AG09319 (cell line): ENCODE measurements around the gene ATG101.

Source experiments
- DNase-seq: peaks from one replicate; pipeline ENCODE4 v3.0.0-alpha.2; 2010; ENCODE audit warnings: low read depth; ENCODE audit errors: extremely low read depth
- CTCF ChIP-seq: IDR thresholded peaks from 2 replicates; pipeline ENCODE4 v1.5.1; 2011; ENCODE audit warnings: low read depth, mild to moderate bottlenecking, inconsistent platforms, low read length, moderate library complexity

ATG101 gene

GRCh38 chr12:52067081-52067374, 2.8 kb upstream of the ATG101 start:
- no peak for TF ChIP-seq CTCF
- no peak for DNase-seq

DNA sequence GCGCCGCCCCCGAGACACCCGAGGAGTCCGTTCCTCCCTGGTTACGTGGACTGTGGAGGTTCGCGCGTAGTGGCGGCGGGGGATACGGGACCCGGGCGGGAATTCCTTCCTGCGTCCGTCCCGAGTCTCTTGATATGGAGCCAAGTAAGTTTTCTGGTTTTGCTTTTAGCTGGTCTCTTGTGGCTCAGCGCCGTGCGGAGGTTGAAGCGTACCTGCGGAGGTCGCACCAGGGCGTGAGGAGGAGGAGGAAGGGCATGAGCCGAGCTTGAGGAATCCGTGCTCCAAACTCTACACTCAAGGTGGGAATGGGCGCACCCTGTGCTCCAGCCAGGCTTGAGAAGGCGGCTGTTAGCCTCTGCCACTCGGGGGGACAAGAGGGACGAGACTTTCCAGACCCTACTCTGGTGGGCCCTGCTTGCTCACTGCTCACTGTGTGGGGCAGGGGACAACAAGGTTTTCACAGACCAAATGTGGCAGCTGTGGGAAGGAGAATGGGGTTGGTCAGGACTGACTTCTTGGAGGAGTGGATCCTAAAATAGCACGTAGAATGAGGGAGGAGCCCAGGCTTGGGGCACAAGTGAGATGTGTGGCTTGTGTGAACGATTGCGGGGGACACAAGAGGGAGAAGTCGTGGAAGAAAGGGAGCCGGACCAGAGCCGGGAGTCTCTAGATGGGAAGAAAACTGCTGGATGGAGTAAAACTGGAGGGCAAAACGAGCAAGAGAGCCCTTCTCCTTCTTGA, 577 bp downstream of the ATG101 start:
- no peak for DNase-seq

DNA sequence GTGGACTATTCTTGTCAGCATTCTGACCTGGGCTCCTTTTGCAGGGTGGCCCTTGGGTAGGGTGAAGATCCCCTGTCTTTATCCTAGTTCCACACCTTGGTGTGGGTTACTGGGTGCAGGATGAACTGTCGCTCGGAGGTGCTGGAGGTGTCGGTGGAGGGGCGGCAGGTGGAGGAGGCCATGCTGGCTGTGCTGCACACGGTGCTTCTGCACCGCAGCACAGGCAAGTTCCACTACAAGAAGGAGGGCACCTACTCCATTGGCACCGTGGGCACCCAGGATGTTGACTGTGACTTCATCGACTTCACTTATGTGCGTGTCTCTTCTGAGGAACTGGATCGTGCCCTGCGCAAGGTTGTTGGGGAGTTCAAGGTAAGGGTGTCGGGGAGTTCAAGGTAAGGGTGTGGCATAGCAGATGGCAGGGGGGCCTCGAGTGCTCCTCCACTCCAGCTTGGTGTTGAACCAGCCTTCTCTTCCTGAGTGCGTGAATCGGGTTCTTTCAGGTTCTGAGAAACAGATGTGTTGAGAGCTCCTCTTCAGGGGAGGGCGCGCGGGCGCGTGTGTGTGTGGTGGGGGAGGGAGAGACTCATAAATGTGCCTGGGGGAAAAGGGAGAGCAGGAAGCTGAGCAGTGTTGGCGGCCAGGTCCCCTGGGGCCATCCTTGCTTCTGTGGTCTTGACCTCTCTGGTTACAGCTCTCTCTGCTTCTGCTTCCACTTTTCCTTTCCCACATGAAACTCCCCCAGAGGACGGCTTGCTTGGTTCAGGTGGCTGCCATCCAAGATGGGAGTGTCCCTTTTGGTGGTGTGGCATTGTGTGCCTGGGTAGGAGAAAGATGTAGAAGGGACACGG, 4.0 kb downstream of the ATG101 start:
- no peak for TF ChIP-seq CTCF

More for the DNA sequence above, 577 bp downstream of the ATG101 start:
- no peak for TF ChIP-seq CTCF

GRCh38 chr12:52074971-52075724, 5.4 kb downstream of the ATG101 start:
- TF ChIP-seq CTCF, result no peak

More for the DNA sequence above, 4.0 kb downstream of the ATG101 start:
- no peak for DNase-seq

DNA sequence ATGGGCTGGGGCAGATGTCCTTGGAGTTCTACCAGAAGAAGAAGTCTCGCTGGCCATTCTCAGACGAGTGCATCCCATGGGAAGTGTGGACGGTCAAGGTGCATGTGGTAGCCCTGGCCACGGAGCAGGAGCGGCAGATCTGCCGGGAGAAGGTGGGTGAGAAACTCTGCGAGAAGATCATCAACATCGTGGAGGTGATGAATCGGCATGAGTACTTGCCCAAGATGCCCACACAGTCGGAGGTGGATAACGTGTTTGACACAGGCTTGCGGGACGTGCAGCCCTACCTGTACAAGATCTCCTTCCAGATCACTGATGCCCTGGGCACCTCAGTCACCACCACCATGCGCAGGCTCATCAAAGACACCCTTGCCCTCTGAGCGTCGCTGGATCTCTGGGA, 7.0 kb downstream of the ATG101 start:
- TF ChIP-seq CTCF, result no peak
- no peak for DNase-seq

More at GRCh38 chr12:52074971-52075724, 5.4 kb downstream of the ATG101 start:
- no peak for DNase-seq

GRCh38 chr12:52078276-52078675, 8.5 kb downstream of the ATG101 start:
- TF ChIP-seq CTCF, result no peak
- no peak for DNase-seq
